H1 (cell line): Measurements from ENCODE around the gene HSF2. TPM values are rescaled to one million over a fixed set of nuclear protein-coding genes. Genes with fewer than 3 reads are reported as not detected.
A peak's percentile ranks its signal among the peaks of the same experiment; 100 is the strongest.

Experiments
- CTCF ChIA-PET: fragments of 300-600 bp; sonication (Branson Sonifier 250); formaldehyde crosslinking; loops from one replicate; lab custom pipeline; 2021; ENCODE audit not compliant: partially characterized antibody; lab: Charles Lee
- POLR2A ChIA-PET: fragments of 300-600 bp; sonication (Branson Sonifier 250); formaldehyde crosslinking; loops from one replicate; lab custom pipeline; 2021; ENCODE audit warnings: inconsistent platforms; ENCODE audit not compliant: partially characterized antibody; lab: Charles Lee
- DNase-seq, 2 experiments: peaks; one replicate each; pipeline versions ENCODE4 v3.0.0 to v3.0.0-alpha.2; 2010 to 2022; ENCODE audit warnings: low spot score in 2 of 2, low read depth in 1 of 2, mixed read lengths in 1 of 2
- FAIRE-seq: peaks from 2 replicates; lab custom pipeline; 2011; peaks lifted over from hg19 to GRCh38; lab: Jason Lieb, UNC
- H2AFZ ChIP-seq: 2 replicates; pipeline ENCODE4 v1.8.1; 2012; ENCODE audit warnings: low read length, inconsistent platforms
- H2AK5ac ChIP-seq: 2 replicates; pipeline ENCODE4 v1.6.1; 2013; ENCODE audit warnings: low read depth, low read length
- H2BK120ac ChIP-seq: replicated peaks from 2 replicates; pipeline ENCODE3; 2013; ENCODE audit warnings: low read depth, low read length, inconsistent platforms
- H2BK12ac ChIP-seq: 2 replicates; pipeline ENCODE4 v1.6.1; 2013; ENCODE audit warnings: low read depth, low read length
- H2BK15ac ChIP-seq: 2 replicates; pipeline ENCODE4 v1.6.1; 2013; ENCODE audit warnings: low read length
- H2BK20ac ChIP-seq: 2 replicates; pipeline ENCODE4 v1.6.1; 2013; ENCODE audit warnings: low read length
- H2BK5ac ChIP-seq: 2 replicates; pipeline ENCODE4 v1.6.1; 2013; ENCODE audit warnings: low read depth, low read length
- H3K14ac ChIP-seq: 2 replicates; pipeline ENCODE4 v1.6.1; 2013; ENCODE audit warnings: inconsistent platforms; ENCODE audit not compliant: insufficient read length
- H3K18ac ChIP-seq: 2 replicates; pipeline ENCODE4 v1.6.1; 2013; ENCODE audit warnings: low read length; ENCODE audit errors: extremely low read depth
- H3K23ac ChIP-seq: 2 replicates; pipeline ENCODE4 v1.6.1; 2013; ENCODE audit warnings: inconsistent platforms; ENCODE audit not compliant: insufficient read length
- H3K23me2 ChIP-seq: 2 replicates; pipeline ENCODE4 v1.6.1; 2013; ENCODE audit warnings: low read depth, low read length
- H3K27ac ChIP-seq: 2 replicates; pipeline ENCODE4 v1.6.1; 2011; ENCODE audit warnings: low read depth, low read length, inconsistent platforms
- H3K27me3 ChIP-seq, 4 experiments: replicated peaks in 1 of 4; 1 replicate in 1 of 4; 2 replicates in 3 of 4; pipeline versions ENCODE4 v1.6.1 to v1.8.1; 2011 to 2013; ENCODE audit warnings: low read length in 3 of 4, mild to moderate bottlenecking in 3 of 4, inconsistent platforms in 2 of 4, mixed read lengths in 2 of 4, moderate library complexity in 1 of 4; ENCODE audit not compliant: control insufficient read depth in 3 of 4, insufficient read depth in 3 of 4; ENCODE audit errors: extremely low read depth in 1 of 4
- H3K36me3 ChIP-seq, 4 experiments: 2 replicates each; pipeline versions ENCODE4 v1.6.1 to v1.8.1; 2011 to 2013; ENCODE audit warnings: mild to moderate bottlenecking in 4 of 4, low read length in 3 of 4, moderate library complexity in 2 of 4, control low read depth in 1 of 4, inconsistent platforms in 1 of 4; ENCODE audit not compliant: insufficient read depth in 4 of 4, control insufficient read depth in 2 of 4
- H3K4ac ChIP-seq: replicated peaks from 2 replicates; pipeline ENCODE3; 2013; ENCODE audit warnings: low read length, low read depth, mixed read lengths, inconsistent platforms; ENCODE audit not compliant: insufficient read length
- H3K4me1 ChIP-seq, 4 experiments: replicated peaks in 1 of 4; 1 replicate in 1 of 4; 2 replicates in 3 of 4; pipeline versions ENCODE4 v1.6.1 to v1.8.1; 2011 to 2013; ENCODE audit warnings: low read length in 3 of 4, inconsistent platforms in 2 of 4, mixed read lengths in 1 of 4; ENCODE audit not compliant: insufficient read depth in 4 of 4, control insufficient read depth in 3 of 4
- H3K4me2 ChIP-seq, 2 experiments: 2 replicates each; pipeline versions ENCODE4 v1.6.1 to v1.8.1; 2011 to 2013; ENCODE audit warnings: low read depth in 2 of 2, low read length in 2 of 2, control low read depth in 1 of 2, inconsistent platforms in 1 of 2, mild to moderate bottlenecking in 1 of 2; ENCODE audit not compliant: insufficient read depth in 1 of 2
- H3K4me3 ChIP-seq, 4 experiments: fragments of 200-600, 300-600 bp in 1 of 4; sonication (generic), shearing (Covaris generic), sonication (Bioruptor Twin) in 1 of 4; 2 replicates each; pipeline versions ENCODE4 v1.5.1 to v1.8.1; 2011 to 2016; ENCODE audit warnings: low read length in 4 of 4, low read depth in 3 of 4, control low read depth in 2 of 4, inconsistent platforms in 2 of 4, mild to moderate bottlenecking in 2 of 4, mixed read lengths in 1 of 4, moderate library complexity in 1 of 4; ENCODE audit not compliant: insufficient read depth in 2 of 4; ENCODE audit errors: extremely low read depth in 1 of 4
- H3K56ac ChIP-seq: replicated peaks from 2 replicates; pipeline ENCODE3; 2013; ENCODE audit warnings: low read depth, mild to moderate bottlenecking, mixed read lengths, low read length, inconsistent platforms; ENCODE audit not compliant: insufficient read length
- H3K79me1 ChIP-seq: 2 replicates; pipeline ENCODE4 v1.6.1; 2013; ENCODE audit warnings: low read depth, low read length, control low read depth
- H3K79me2 ChIP-seq, 2 experiments: 2 replicates each; pipeline versions ENCODE4 v1.6.1 to v1.8.1; 2012 to 2013; ENCODE audit warnings: low read length in 2 of 2, mild to moderate bottlenecking in 2 of 2, inconsistent platforms in 1 of 2; ENCODE audit not compliant: insufficient read depth in 2 of 2, control insufficient read depth in 1 of 2
- H3K9ac ChIP-seq, 4 experiments: replicated peaks in 1 of 4; 1 replicate in 1 of 4; 2 replicates in 3 of 4; pipeline versions ENCODE4 v1.6.1 to v1.8.1; 2011 to 2013; ENCODE audit warnings: low read depth in 3 of 4, low read length in 3 of 4, control low read depth in 2 of 4, mild to moderate bottlenecking in 2 of 4, moderate library complexity in 2 of 4, inconsistent platforms in 1 of 4; ENCODE audit errors: extremely low read depth in 1 of 4
- H3K9me3 ChIP-seq, 2 experiments: 2 replicates each; pipeline versions ENCODE4 v1.6.1 to v1.8.1; 2012 to 2013; ENCODE audit warnings: mild to moderate bottlenecking in 2 of 2, moderate library complexity in 2 of 2, control low read depth in 1 of 2, inconsistent platforms in 1 of 2, low read depth in 1 of 2, low read length in 1 of 2, mixed read lengths in 1 of 2; ENCODE audit not compliant: insufficient read depth in 2 of 2
- H4K20me1 ChIP-seq, 2 experiments: replicated peaks in 1 of 2; 2 replicates each; pipeline versions ENCODE3 to v1.8.1; 2011 to 2013; ENCODE audit warnings: inconsistent platforms in 2 of 2, low read length in 2 of 2, mild to moderate bottlenecking in 1 of 2; ENCODE audit not compliant: insufficient read depth in 2 of 2, control insufficient read depth in 1 of 2
- H4K5ac ChIP-seq: 2 replicates; pipeline ENCODE4 v1.6.1; 2013; ENCODE audit warnings: low read length, low read depth, mixed read lengths, inconsistent platforms; ENCODE audit not compliant: insufficient read length
- H4K8ac ChIP-seq: 2 replicates; pipeline ENCODE4 v1.8.0; 2013; ENCODE audit warnings: mild to moderate bottlenecking, moderate library complexity, low read length, inconsistent platforms; ENCODE audit not compliant: insufficient read depth; ENCODE audit errors: extremely low read depth
- H4K91ac ChIP-seq: replicated peaks from 2 replicates; pipeline ENCODE3; 2013; ENCODE audit warnings: low read length, mixed read lengths, inconsistent platforms; ENCODE audit not compliant: insufficient read length
- EZH2 ChIP-seq: fragments of 200-600 bp; sonication (generic); IDR thresholded peaks from 2 replicates; pipeline ENCODE4 v1.7.1; 2012; ENCODE audit warnings: low read depth, mild to moderate bottlenecking, moderate library complexity, low read length, inconsistent platforms; ENCODE audit not compliant: severe bottlenecking
- HDAC6 ChIP-seq: IDR thresholded peaks from one replicate; pipeline ENCODE4 v1.7.1; 2012; ENCODE audit warnings: low read depth, mild to moderate bottlenecking, inconsistent platforms, low read length, moderate library complexity
- POLR2AphosphoS5 ChIP-seq: IDR thresholded peaks from 2 replicates; pipeline ENCODE4 v1.6.1; 2011; ENCODE audit warnings: low read depth, low read length
- RFX5 ChIP-seq: IDR thresholded peaks from 2 replicates; pipeline ENCODE4 v1.6.1; 2011; ENCODE audit warnings: low read depth, low read length, improper control_type of control experiment, borderline replicate concordance
- SIRT6 ChIP-seq: IDR thresholded peaks from one replicate; pipeline ENCODE4 v1.7.1; 2012; ENCODE audit warnings: low read length, inconsistent platforms
- SP1 ChIP-seq: IDR thresholded peaks from 2 replicates; pipeline ENCODE4 v1.6.1; 2011; ENCODE audit warnings: low read depth, low read length
- SRF ChIP-seq: IDR thresholded peaks from 2 replicates; pipeline ENCODE4 v1.6.1; 2011; ENCODE audit warnings: mild to moderate bottlenecking, low read depth, low read length, moderate library complexity
- TCF12 ChIP-seq: IDR thresholded peaks from 2 replicates; pipeline ENCODE4 v1.6.1; 2011; ENCODE audit warnings: low read depth, mild to moderate bottlenecking, low read length
- WGBS, 2 experiments: shearing (Covaris generic) in 1 of 2; methylation state at CpG; one replicate each; pipeline versions ENCODE4 v1.1.6 to v1.1.7; 2013 to 2015; ENCODE audit warnings: low lambda C conversion rate in 2 of 2, mixed read lengths in 2 of 2, inconsistent platforms in 1 of 2, low coverage in 1 of 2, missing lambda C conversion rate in 1 of 2; ENCODE audit not compliant: insufficient replicate concordance in 2 of 2, insufficient coverage in 1 of 2, insufficient read length in 1 of 2; ENCODE audit errors: extremely low coverage in 1 of 2, missing lambda C conversion rate in 1 of 2; 5-methylcytosine and 5-hydroxymethylcytosine counted together
- polyA plus RNA-seq, 7 experiments: library from polyadenylated mRNA; depleted of rRNA in 3 of 7; stranded (reverse) in 5 of 7; unstranded in 2 of 7; fragments of >200 nt in 5 of 7; fragments of 200-250 nt in 2 of 7; gene quantifications; 1 replicate in 5 of 7; 2 replicates in 1 of 7; 4 replicates in 1 of 7; pipeline versions ENCODE4 v1.2.1 to v1.2.3, GENCODE V29; 2011 to 2013; ENCODE audit warnings: missing spikeins in 2 of 7, mixed read lengths in 2 of 7
- total RNA-seq: library from RNA; stranded (reverse); fragmentation: NEBNext Ultra II Directional; extraction: Animal tissue kit (Norgen Biotek cat#: 25700); gene quantifications from 2 replicates; pipeline ENCODE4 v1.2.1, GENCODE V29; 2021

HSF2 gene
- total and polyA plus RNA-seq, 2 of the 8 experiments (the other 6 are each of a cell fraction or from before 2014, with no cell fraction given), result 16.3 to 18.3 TPM

DNA sequence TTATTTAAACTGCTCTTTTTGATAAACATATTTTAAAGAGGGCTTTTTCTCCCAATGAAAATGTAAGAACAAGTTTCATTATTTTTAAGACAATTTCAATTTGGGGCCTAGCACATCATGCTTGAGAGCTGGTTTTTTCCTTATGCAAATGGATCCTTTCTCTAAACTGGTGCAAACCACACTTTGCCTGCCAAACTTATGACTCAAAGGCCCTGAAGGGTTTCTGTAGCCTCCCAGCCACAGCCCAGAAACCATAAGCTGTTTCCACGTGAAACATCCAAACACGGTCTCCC is 451 bp upstream of the HSF2 start:
- CTCF ChIA-PET, result interaction anchor here (1.0 kb wide), 1 partner anchor 16 kb away, joined by 3 read pairs; no protein-coding TSS in a partner anchor
- no peak overlapping the region for H3K4ac ChIP-seq
- peak overlapping the region; percentile 60 to 89 for H3K4me2 ChIP-seq
- H3K27ac ChIP-seq, result no peak overlapping the region
- POLR2A ChIA-PET, result interaction anchor here (0.7 kb wide), 1 partner anchor 16 kb away, joined by 3 read pairs; no protein-coding TSS in a partner anchor
- no peak overlapping the region for H4K91ac ChIP-seq
- H3K23ac ChIP-seq, result no peak overlapping the region
- peaks cover 19 to 37% (median 32%) of the 10 kb centered on the region in 4 experiments for H3K27me3 ChIP-seq
- H2BK120ac ChIP-seq, result no peak overlapping the region
- H3K9me3 ChIP-seq, result no peaks in the 10 kb centered on the region
- H2AK5ac ChIP-seq, result no peak overlapping the region
- no peak overlapping the region for H2BK15ac ChIP-seq
- peaks cover 0 to 41% of the 10 kb centered on the region in 2 experiments; a peak in 3 of 4 replicates for H3K79me2 ChIP-seq
- H3K18ac ChIP-seq, result no peak overlapping the region
- no peak overlapping the region for H4K8ac ChIP-seq
- H3K14ac ChIP-seq, result no peak overlapping the region
- no peak overlapping the region for H2BK5ac ChIP-seq
- H3K4me1 ChIP-seq, result peaks cover 0 to 4% (median 0%) of the 10 kb centered on the region in 4 experiments; a peak in 2 of 7 replicates
- TF ChIP-seq POLR2AphosphoS5 (no peak), RFX5 (no peak), SIRT6 (no peak), SP1 (no peak), SRF (no peak), TCF12 (no peak), HDAC6 (no peak), EZH2 (no peak)
- peaks cover 9 to 12% of the 10 kb centered on the region in 2 experiments for H4K20me1 ChIP-seq
- H3K79me1 ChIP-seq, result no peaks in the 10 kb centered on the region; the same call in 1 of the 2 replicates
- FAIRE-seq (no peak), DNase-seq (no peak)
- peak overlapping the region; percentile 67 for H4K5ac ChIP-seq
- H3K4me3 ChIP-seq, result peak overlapping the region in 2 of 4 experiments; percentile 30 to 44; a peak in 3 of 8 replicates
- H2BK20ac ChIP-seq, result no peak overlapping the region
- no peak overlapping the region for H2AFZ ChIP-seq
- H3K9ac ChIP-seq, result peak overlapping the region in 2 of 4 experiments; percentile 53 to 58; a peak in 2 of 7 replicates
- no peak overlapping the region for H2BK12ac ChIP-seq
- no peaks in the 10 kb centered on the region for H3K36me3 ChIP-seq
- whole genome bisulfite sequencing, 2 experiments, result 6% methylated on average over 2 of the region's 2 CpGs; no CpG with 5 or more reads in 1 of the 2 experiments
- H3K23me2 ChIP-seq, result 0 out of 2 replicates have a peak, but pooled peaks cover 2% of the 10 kb centered on the region
- no peak overlapping the region for H3K56ac ChIP-seq
